DMS79 treated with DMSO at 0.1 percent for 48 hours (cell line): ENCODE data around the gene HNRNPUL1.

Experiments used
- DNase-seq: peaks from one replicate; lab custom pipeline; 2025; lab: John Stamatoyannopoulos, UW

HNRNPUL1 gene

GRCh38 chr19:41234512-41235168 is 29.5 kb upstream of the HNRNPUL1 start:
- no peak for DNase-seq

- no peak for DNase-seq
Observed at GRCh38 chr19:41235480-41235879, 28.7 kb upstream of the HNRNPUL1 start.

GRCh38 chr19:41238244-41238643 is 25.9 kb upstream of the HNRNPUL1 start:
- no peak for DNase-seq

- no peak for DNase-seq
Observed at GRCh38 chr19:41239363-41239762, 24.8 kb upstream of the HNRNPUL1 start.

- no peak for DNase-seq
Observed at GRCh38 chr19:41239961-41240574, 24.1 kb upstream of the HNRNPUL1 start.

- DNase-seq = no peak
Observed at GRCh38 chr19:41241859-41242258, 22.3 kb upstream of the HNRNPUL1 start.

- DNase-seq = no peak
Observed at GRCh38 chr19:41244117-41244516, 20.1 kb upstream of the HNRNPUL1 start.

GRCh38 chr19:41245843-41246242 is 18.3 kb upstream of the HNRNPUL1 start:
- no peak for DNase-seq

GRCh38 chr19:41248895-41249294 is 15.3 kb upstream of the HNRNPUL1 start:
- DNase-seq = no peak

- DNase-seq = no peak
Observed at GRCh38 chr19:41249707-41250423, 14.3 kb upstream of the HNRNPUL1 start.

- DNase-seq = no peak
Observed at GRCh38 chr19:41253660-41254059, 10.5 kb upstream of the HNRNPUL1 start.

GRCh38 chr19:41255171-41255570 is 9.0 kb upstream of the HNRNPUL1 start:
- DNase-seq = no peak

- no peak for DNase-seq
Observed at GRCh38 chr19:41261474-41262190, 2.5 kb upstream of the HNRNPUL1 start.

- DNase-seq = peak; percentile 92
Observed at GRCh38 chr19:41263042-41263849, 926 bp upstream of the HNRNPUL1 start.

GRCh38 chr19:41264581-41265394 is 616 bp downstream of the HNRNPUL1 start:
- peak; percentile 20 for DNase-seq

GRCh38 chr19:41265395-41266153 is 1.4 kb downstream of the HNRNPUL1 start:
- DNase-seq = no peak

GRCh38 chr19:41269055-41269454 is 4.9 kb downstream of the HNRNPUL1 start:
- no peak for DNase-seq

- DNase-seq = no peak
Observed at GRCh38 chr19:41269571-41269970, 5.4 kb downstream of the HNRNPUL1 start.

GRCh38 chr19:41273076-41273475 is 8.9 kb downstream of the HNRNPUL1 start:
- DNase-seq = no peak

GRCh38 chr19:41274802-41275201 is 10.6 kb downstream of the HNRNPUL1 start:
- no peak for DNase-seq
